ENCODE measurements around the gene HELZ.
"Not testable (repeated sequence)": the region's sequence is repeated elsewhere in the genome, so short reads cannot be mapped to it uniquely, and the experiment has no call there.

The HELZ gene

DNA sequence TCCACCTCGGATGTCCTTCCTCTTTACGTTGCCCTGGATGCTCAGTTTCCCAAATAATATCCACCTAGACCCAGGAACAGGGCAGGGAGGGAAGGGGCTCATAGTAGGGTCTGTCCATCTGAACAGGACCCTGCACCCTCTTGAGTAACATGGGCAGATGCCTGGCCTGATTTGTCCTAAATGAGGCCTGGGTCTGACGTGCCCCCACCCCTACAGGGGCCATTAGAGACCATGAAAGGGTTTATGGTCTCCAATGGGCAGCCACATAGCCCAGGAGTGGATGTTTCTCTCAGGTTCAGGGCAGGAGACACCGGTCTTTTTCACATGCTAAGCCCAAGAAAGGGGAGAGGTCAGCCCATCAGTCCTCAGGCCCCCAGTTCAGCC, 193.8 kb downstream of the HELZ start:
- no peak for DNase-seq (ENCODE audit: low read depth)

DNA sequence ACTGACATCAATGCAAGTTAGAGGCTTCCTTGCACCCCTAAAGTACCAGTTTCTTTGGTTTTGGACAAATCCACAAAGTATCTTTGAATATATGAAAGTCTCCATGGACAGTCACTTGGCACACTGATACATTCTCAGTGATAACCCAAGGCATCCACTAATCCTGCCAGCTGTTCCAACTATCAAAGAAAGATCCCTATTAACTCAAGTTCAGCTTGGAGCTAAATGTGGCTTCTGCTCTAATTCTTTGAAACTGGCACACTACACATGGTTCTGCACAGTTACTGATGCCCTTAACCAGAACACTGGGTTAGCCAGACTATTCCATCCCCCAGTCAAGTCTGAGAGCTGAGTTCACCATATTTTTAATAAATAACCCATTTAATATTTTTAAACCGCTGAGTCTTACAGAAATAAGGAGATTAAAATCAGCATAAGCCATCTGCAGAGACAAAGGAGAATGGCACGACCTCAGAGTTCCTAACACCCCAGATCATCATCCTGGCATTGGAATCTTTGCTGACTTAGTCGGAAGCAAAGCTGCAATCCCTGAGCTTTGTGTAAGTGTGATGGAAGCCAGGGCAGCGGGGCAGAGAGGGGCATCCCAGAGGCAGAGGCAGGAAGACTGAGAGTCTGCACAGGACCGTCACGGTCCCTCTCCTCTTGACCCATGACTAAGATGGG, 194.4 kb downstream of the HELZ start:
- no peak for DNase-seq (ENCODE audit: low read depth)

DNA sequence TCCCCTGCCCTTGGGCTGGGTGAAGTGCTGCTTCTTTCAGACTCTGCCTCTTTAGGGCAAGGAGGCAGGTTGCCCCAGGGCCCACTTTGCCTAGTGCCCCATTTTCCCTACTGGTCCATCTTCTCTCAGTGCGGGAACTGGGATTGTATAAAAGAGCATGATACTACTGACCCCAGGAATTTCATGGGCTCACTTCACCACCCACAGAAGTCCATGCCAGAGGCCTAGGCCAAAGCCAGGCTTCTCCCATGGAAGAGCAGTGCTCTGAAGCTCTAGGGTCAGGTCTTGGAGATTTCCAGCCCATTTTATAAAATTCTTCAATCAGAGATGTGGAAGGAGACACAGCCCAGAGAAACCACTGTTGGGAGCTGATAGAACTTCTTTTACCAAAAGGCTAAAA, 194.9 kb downstream of the HELZ start:
- DNase-seq (ENCODE audit: low read depth), result no peak

DNA sequence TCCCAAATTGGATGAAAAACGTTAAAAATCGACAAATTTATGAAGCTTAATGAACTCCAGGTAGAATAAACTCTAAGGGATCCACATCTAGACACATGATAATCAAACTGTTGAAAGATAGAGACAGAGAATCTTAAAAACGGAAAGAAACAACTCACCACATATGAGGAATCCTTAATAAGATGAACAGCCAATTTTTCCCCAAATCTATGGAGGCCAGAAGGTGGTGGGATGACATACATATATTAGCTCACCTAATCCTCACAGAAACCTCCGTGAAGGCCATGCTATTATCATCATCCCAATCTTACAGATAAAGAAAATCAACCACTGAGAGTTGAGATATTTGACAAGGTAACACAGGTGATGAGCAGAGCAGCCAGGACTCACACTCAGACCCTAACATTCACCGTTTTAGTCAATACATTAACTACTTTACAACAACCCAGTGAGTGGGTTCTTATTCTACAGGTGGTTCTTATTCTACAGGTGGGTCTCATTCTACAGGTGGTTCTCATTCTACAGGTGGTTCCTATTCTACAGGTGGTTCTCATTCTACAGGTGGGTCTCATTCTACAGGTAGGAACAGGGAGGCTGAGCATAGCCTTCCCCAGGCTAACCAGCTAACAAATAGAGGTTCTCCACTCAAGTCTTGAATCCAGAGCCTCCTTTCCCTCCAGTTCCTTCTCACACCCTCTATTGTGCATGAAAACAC, 195.8 kb downstream of the HELZ start:
- no peak for DNase-seq (ENCODE audit: low read depth)

DNA sequence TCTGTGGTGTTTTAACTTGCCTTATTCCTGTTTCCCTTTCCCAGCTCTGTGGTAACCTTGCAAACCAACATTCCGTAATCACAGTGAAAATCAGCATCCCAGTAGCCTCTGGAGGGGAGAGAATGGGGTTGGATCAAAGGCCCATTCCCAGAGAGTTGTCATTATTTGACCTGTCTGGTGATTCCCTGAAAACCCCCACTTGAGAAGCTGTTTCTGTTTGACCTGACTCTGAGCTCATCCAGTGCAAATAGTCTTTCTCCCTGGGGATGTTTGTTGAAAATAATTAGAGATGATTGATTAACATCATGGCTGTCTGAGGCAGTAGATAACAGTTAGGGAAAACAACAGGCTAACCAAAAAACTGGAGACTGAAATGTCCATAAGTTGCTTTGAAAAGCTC, 197.6 kb downstream of the HELZ start:
- DNase-seq (ENCODE audit: low read depth), result no peak

DNA sequence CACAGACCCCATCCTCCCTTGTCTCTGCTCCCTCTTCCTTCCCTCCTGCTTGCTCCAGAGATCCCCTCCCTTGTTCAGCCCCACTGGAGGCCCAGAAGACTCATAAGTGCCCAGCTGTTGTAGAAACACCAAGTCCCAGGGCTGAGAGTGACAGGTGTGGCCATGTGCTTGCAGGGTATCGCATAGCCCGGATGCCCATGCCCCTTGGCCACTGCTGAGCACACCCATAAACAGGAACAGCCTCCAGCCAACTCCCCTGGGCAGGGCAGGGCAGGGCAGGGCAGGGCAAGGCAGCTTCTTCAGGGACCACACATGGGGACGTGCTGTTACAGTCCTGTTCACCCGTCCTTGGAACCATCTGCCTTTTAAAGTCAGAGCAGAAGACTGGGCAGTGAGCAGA, 198.6 kb downstream of the HELZ start:
- DNase-seq (ENCODE audit: low read depth), result no peak

DNA sequence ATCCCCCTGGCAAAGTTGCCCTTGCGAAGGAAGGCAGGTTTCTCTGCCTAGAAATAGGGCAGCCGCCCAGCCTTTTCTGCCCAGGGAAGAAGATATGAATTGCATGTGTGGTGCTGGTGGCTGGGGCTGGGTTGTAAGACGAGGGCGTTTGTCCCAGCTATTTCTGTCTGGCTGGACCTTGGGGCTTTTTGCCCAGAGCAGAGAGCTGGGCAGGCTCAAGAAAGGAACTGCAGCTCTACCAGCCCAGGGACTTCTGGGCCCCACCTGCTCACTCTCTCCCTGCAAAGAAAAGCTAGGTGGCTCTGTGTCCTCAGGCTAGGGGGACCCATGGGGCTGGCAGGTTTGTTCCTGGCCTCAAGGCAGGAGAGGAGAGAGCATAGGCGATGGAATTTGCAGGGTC, 200.1 kb downstream of the HELZ start:
- no peak for DNase-seq (ENCODE audit: low read depth)

DNA sequence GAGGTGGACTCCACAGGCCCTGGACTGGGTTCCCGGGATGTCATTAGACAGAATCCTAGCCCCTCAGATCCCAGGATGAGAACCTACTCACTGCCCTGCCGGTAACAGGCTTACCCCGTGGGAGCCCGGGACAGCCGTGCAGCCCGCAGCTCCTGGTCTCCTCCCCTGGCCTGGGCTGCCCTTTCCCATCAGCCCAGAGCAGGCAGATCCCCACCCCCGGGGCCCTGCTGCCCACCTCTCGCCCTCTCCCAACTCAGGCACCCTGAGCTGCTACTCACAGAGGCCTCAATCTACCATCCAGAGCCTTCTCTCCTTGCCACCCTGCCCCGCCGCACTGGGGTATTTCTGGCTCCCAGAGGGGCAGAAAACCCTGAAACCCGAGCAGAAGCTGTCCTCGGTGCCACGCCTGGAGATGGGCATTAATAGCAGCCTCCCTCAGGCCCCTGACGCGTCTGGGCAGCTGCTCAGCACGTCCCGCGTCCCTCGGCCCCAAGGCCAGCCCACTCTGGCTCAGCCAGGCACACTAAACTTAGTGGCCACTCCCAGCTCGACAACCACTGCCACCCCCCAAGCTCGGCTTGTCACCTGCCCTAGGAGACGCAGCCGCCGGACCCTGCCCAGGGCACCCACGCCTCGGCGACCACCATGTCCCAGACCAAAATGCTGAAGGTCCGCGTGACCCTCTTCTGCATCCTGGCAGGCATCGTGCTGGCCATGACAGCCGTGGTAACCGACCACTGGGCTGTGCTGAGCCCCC, 200.8 kb downstream of the HELZ start, which contains the start of gene CACNG1:
Gene CACNG1, plus strand, starts transcription at position 539 of the 757 bp plus-strand sequence. Its CDS starts 107 bp downstream, at position 646.
- no peak for DNase-seq (ENCODE audit: low read depth)

DNA sequence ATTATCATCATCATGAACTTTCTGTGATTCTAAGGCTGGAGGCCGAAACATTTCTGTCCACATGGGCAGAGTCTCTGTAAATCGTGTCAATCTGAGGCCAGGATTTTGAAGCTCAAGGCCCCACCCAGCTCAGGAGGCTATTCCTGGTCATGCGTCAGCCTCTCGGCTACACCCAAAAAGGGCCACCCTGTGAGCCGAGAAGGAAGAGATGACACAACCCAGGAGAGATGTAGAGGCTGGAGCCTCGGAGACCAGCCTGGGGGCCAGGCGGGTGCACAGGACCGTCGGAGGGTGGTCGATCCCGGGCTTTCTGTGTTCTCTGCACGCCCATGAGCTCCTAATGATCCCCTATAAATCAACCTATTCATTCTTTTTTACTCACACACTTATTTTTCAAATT, 201.7 kb downstream of the HELZ start:
- no peak for DNase-seq (ENCODE audit: low read depth)

DNA sequence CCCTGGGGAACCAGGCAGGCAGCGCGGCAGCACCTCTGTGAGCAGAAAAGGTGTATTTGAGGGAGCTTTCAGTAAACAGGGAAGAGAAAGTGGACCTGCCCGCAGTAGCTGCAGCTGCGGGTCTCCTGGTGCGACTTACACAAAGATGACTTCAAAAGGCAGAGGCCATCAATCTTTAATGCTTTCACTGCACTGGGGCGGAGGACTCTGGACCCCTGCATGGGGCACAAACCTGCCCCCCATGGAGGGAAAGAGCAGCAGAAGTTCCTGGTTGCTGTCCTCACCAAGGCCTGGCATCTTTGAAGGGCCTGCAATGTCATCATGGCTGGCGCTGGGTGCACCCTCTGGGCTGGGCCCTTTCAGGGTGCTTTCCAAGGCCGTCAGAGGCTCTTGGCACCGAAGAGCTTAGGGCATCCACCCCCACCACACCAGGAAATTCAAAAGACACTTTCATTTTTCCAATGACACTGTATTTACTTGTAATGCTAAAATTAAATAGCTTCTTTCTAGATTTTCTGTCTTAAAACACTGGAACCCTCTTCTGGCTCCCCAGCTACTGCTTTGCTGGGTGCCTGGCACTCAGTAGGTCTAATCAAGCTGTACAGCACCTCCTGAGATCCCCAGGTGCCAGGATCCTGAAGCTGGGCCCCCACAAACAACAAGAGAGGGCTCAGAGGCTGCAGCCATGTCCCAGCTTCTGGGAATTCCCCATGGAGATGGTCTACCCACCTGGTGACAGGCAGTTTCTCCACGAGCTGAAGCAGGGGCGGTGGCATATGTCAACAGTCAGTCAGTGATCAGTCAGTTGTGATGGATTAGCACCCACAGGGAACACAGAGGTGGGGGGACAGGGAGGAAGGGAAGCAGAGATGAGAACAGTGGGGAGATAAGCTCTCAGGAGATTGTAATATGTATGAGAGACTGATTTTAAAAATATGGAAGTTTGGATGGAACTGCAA, 202.8 kb downstream of the HELZ start:
- no peak for DNase-seq (ENCODE audit: low read depth)

DNA sequence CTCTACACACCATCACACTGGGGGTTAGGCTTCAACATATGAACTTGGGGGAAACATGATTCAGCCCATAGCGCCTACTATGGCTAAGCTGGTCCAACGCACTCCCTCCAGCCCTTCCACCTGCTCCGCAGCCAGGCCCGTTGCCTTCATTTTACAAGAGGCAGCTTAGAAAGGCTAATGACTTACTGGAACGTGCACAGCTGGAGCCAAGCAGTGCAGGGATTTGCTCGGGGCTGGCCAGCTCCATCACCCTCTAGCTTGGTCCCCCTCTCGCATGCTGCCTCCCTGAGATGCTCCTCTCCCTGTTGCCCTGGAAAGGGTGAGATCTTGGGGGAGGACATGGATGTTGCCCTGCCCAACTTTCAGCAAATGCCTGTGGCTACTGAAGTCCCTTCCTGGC, 203.5 kb downstream of the HELZ start:
- DNase-seq (ENCODE audit: low read depth), result no peak

DNA sequence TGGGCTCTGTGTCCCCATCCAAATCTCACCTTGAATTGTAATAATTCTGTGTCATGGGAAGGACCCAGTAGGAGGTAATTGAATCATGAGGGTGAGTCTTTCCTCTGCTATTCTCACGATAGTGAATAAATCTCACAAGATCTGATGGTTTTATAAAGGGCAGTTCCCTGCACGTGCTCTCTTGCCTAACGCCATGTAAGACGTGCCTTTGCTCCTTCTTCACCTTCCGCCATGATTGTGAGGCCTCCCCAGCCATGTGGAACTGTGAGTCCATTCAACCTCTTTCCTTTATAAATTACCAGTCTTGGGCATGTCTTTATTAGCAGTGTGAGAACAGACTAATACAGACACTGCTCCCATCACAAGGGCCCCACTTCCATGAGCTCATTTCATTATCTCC, 203.9 kb downstream of the HELZ start:
- not testable (repeated sequence) for DNase-seq (ENCODE audit: low read depth)

DNA sequence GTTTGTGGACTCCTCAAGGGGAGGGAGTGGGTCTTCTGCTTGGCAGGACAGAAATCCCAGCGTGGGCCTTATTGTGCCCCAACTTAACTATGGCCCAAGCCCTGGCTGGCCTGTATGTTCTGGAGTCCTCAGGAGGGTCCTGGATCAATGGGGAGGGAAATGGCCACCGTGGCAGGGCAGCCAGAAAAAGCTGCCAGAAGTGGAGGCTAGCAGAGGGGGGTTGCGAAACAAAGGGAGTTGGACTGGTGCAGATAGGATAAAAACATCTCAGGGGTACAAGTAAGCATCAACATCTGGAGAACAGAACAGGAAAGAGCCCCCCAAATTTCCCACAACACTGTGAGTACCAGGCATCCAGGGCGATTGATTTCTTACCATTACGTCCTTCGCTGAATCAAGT, 204.3 kb downstream of the HELZ start:
- DNase-seq (ENCODE audit: low read depth), result no peak

DNA sequence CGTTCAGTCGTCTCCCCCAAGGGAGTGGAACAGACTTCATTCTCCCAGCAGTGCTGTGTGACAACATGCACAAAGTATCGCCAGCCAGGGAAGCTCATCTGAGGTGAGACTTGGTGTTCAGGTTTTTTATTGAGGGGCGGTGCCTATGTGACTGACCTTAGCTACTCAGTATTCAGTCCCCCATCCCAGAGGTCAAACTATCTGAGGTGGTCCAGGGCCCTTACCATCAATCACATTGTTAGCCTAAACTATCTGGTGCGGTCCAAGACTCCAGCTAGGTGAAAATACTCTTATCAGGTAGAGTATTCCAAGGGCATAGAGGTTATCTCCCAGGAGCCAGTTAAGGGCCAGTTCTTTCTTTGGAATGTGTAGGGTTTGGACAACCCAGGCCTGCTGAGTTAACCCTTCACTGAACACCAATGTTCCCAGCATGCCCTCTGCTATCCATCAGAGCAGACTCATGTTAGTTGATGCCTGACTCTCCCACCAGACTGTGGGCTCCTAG, 206.1 kb downstream of the HELZ start:
- DNase-seq (ENCODE audit: low read depth), result no peak

DNA sequence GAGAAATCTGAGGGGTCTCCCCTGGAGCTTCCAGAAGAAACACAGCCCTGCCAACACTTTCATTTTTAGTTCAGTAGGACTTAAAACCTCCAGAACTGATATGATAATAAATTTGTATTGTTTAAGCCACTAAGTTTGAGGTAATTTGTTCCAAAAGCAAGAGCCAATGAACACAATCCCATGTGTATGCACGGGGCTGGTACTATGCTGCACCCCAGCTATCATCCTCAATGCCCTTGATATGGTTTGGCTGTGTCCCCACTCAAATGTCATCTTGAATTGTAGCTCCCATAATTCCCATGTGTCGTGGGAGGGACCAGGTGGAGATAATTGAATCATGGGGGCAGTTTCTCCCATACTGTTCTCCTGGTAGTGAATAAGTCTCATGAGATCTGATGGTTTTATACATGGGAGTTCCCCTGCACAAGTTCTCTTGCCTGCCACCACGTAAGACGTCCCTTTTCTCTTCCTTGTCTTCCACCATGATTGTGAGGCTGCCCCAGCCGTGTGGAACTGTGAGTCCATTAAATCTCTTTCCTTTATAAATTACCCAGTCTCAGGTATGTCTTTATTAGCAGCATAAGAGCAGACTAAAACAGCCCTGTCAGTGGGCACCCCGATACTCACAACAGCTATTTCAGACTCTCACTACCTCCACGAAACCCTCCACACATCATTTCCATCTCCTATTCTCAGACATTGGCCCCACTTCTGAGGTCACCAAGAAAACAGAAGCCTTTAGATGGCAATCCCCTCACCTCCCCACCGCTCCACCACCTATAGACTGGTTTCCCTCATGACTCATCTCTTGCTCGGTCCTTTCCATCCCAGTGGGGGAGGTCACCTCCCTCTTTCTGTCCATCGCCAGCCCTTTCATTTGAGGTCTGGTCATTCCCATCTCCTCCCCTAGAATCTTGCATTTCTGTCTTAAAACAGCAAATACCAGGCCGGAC, 209.6 kb downstream of the HELZ start:
- no peak for DNase-seq (ENCODE audit: low read depth)

DNA sequence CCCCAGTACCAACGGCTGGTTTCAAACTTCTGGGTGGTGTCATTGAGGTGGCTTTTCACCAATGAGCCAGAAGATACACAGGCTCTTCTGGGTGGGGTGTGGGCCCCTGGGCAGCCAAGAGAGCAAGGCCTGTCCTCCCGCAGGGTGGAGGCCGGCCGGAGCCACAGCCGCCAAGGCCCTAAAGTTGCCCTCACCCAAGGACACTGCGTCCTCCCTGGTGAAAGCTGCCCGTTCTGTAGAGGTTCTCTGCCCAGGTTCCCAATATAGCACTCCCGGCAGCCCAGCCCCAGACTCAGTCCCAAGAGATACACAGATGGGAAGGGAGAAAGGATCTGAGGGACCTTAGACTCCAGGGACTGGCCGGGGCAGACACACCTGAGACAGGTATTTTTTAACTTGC, 211.4 kb downstream of the HELZ start:
- no peak for DNase-seq (ENCODE audit: low read depth)

DNA sequence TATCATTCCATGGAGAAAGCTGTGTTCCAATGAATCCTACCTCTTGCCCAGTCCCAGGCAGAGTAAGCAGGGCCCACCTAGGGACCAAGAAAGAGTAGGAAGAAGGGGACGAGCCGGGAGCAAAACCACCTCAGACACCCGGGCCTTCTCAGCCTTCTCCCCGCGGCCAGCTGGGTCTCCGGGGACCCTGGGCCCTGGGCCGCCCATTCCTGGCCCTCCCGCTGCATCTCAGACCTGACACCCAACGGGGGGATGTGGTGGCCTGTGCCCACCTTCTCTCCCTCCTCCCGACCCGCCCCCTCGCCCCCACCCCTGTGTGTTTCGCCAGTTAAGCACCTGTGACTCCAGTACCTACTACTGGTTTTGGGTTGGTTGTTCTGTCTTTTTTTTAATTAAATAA, 212.0 kb downstream of the HELZ start:
- no peak for DNase-seq (ENCODE audit: low read depth)

DNA sequence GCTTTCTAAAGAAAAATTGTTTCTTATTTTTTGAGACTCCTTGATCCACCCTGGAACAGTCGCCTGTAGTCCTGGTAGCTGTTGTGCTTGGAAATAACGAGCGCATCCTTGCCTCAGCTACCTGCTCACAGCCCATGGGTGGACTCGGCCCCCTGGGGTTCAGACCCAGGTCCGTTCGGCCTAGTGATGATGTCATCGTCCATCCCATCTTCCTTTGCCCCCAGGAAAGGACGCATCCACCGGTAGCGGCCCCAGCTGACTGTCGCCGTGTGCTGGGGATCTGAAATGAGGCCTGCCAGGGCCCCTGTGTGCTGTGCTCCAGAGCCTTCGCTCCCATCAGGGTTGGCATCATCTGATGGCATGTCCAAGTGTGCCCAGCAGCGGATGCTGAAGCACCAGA, 212.6 kb downstream of the HELZ start:
- DNase-seq (ENCODE audit: low read depth), result no peak

DNA sequence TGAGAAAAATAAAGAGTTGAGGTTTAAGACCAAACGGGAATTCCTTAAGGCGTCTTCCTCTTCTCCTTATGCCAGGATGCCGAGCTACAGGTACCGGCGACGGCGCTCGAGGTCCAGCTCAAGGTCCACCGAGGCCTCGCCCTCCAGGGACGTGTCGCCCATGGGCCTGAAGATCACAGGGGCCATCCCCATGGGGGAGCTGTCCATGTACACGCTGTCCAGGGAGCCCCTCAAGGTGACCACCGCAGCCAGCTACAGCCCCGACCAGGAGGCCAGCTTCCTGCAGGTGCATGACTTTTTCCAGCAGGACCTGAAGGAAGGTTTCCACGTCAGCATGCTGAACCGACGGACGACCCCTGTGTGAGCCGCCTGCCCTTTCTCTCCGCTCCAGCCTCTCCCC, 214.4 kb downstream of the HELZ start:
- DNase-seq (ENCODE audit: low read depth), result no peak

DNA sequence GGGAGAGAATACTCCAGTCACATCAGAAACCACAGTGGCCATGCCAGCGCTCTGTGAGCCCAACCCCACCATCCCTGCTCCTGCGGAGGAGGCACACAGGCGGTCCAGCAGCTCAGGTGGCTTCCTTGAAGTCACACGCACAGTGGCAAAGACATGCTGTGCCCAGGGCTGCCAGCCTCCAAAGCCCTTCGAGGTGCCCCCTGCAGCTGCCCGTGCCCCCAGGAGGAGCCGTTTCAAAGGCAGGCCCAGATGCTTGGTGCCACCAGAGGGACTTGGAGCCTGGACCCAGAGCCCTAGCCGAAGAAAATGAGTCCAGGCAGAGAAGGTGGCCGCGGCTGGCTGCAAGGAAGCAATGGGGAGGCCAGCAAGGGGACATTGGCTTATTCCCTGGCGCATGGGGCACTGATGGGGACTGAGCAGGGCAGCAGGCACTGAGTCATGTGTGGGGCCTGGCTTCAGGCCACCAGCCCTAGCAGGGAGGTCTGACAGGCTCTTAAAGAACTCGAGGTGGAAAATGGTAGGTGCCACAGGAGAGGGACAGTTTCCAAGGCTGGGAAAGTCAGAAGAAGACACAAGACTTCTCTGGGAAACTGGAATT, 217.9 kb downstream of the HELZ start:
- DNase-seq (ENCODE audit: low read depth), result no peak
